ENCODE results near the gene CDC45.

DNA sequence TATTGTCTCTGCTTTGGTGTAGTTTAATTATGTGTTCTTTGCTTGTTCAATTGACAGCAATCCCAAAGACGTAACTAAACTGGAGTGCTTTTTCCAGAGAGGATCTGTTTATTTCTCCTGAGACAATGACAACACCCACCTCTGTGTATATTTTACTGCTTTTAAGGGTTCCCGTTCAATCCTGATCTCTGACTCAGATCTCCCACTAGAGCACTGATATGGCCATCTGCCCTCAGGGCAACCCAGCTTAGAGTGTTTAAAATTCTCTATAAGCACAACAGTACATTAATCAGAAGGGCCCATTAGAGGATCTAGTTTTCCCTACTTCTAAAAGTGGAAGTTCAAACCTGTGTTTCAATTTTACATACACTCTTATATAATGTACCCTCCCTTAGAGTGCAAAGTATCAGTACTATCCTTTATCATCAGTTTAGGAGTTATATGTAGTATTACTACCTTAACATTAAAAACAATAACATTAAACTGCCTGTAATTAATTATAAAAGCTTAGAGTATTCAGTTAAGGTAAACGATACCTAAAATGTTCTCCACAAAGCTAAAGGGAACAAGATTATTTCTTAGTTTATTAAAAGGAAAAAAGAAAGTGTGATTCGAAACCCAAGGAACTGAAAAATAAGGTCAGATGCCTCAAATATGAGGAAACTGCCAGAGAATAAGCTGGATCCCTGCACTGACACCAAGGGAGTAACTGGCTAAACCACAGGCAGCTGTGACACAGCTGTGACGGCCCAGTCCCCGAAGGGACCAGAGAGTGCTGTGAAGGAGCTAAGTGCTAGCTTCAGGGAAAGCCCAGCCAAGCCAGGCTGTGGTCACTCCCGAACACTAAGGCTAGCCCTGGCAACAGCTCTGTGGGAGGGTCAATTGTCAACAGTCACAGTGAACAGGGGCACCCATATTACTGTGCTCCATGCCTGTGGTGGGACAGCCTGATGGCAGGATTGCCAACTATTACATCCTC is 15.9 kb upstream of the CDC45 start:
- TF ChIP-seq ZNF274 (IDR thresholded peaks at IDR 0.05; ENCODE audit: low read depth, low read length) (no peak), SUZ12 (IDR thresholded peaks at IDR 0.05; ENCODE audit: extremely low read depth, insufficient read depth, insufficient read length) (no peak)

All from NT2/D1 (cell line).